Pons (tissue), 1 donor: ENCODE results near the gene CATSPER3.

Experiments used
- DNase-seq: peaks from one replicate; pipeline ENCODE4 v3.0.0-alpha.2; 2016; ENCODE audit warnings: low spot score

CATSPER3 gene

DNA sequence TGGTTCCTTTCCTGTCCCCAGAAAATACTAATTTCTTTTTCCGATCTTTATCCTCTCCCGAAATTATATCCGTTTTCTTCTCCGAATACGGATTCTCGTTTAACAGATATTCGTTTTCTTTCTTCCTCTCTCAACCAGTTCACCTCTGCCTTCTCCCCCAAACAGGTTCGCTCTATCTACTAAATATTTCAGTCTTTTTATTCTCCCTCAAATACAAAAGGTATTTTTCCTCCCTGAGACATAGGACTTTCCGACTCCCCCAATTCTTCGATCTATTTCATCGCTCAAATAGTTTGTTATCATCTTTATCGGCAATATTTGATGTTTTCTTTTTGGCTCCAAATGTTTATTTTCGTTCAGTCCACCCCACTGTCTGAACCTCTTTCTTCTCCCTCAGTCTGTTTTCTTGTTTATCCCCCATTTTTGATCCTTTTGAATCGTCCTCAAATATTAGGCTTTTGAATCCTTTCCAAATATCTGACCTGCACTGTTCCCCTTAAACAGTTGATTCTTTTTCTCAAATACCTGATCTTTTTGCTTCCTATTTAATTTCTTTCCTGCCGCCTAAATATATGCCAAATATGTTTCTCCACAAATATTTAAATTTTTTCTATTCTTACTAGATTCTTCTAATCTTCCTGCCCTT is 61.9 kb downstream of the CATSPER3 start:
- DNase-seq = no peak

DNA sequence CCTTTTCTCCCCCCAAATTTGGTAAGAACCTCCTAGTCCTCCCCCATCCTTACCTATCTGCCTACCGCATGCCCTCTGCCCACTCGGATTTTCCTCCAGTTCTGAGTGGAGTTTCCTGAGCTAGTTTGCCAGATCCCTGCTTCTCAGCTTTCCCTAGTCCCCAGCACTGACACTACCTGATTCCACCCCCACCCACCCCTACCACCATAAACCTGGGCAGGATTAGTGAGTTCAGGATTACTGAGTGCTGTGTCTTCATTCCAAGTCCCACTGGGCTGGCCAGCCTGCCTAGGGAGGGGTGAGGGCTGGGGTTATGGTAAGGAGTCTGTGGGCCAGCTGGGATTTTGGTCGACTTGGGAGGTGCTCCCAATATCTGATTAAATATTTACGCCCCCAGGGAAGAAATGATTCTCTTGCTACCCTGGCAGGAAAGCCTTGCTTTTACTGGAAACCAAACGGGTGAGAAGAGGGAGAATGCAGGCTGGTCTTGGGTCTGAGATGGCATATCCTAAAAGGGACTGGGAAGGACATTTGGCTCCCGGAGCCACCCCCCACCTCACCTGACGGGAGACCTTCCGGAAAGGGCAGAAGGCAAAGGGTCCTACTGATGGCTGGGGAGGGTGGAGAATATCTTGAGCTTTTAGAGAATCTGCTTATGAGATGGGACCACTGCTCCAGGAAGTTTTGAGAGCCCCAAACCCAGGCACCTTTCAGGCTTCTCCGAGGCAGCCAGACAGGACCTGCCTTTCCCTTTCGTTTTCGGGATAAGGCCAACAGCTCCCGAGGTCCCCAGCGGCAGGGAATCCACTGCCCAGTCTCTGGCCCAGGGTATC is 62.6 kb downstream of the CATSPER3 start:
- no peak for DNase-seq

DNA sequence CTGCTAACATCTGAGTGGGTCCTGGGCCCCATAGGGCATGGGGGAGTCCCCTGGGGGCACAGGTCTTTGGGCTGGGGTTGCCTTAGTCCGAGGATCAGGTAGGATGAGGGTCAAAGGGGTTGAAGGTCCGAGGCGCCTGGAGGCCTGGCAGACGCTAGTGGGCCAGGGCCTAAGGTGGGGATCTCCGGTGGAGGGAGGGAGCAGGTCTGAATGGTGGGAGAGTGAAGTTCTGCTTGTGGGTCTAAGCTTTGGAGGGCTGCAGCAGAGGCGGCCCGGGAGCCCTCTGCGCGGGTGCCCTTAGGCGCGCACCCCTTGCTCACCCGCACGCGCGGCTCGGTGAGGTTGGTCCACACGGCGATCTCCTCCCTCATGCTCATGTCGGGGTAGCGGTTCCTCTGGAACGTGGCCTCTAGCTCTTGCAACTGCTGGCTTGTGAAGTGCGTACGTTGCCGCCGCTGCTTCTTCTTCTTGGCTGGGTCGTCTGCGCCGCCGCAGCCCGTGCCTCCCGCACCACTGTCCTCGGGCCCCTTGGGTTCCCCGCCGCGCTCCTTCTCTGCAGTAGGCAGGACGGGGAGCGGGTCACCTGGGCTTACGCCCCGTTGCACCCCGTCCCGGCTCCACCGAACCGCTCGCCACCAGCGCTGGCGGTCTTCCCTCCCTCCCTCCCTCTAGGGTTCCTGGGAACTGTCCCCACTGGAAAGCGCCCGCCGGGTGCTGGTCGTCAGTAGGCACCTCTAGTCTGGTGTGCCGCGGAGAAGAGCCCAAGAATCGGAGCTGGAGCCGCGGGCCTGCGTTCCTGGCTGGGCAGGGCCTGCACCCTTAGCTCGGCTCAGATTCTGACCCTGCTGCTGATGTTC is 63.5 kb downstream of the CATSPER3 start:
- DNase-seq = no peak

DNA sequence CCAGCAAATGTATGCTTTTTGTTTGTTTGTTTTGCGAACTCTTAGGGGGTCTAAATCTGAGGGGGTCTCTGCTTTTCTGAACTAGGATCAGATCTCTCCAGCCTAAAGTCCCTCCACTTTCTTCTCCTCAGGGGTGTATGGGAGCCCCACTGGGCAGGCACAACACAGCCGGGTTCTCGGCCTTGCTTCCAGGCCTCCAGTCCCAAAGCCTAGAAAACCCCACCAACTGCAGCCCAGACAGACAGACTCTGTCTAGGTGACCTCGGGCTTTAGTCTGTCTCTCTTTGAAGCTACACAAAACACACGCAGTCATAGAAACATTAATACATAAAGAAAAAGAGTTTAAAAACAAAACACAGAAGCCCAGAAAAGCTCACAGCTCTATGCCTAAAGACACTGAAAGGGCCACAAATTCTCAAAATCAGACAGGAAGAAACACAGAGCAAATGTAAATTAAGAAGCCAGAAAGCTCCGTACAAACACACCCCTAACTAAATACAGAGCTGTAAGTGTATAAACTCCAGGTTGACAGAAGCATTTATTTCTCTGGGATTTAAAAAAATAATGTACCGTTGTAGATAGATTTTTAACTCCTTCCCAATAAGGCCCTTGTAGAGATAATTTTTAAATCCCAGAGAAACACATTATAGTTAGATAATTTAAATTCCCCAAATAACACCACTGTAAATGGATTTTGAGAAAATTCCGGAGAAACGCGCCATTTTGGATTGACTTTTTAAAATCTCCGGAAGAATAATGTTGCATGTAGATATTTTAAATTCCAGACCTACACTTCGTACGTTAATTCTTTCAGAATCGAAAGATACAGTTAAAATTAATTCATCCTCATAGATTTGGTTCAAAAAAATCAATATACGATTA is 64.3 kb downstream of the CATSPER3 start:
- DNase-seq = no peak

DNA sequence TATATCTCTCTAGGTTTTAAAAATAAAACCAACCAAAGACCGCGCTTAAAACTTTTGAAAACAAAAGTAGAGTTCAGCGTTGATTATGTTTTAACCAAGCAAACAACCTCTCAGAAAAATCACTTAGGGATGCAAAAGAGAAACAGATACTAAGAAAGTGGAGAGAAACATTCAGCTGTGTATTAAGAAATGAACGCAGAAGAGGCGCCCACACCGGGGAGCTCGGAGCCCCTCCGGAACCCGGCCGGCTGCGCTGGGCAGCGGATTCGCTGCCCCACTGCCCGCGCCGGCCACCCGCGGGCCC is 64.9 kb downstream of the CATSPER3 start:
- no peak for DNase-seq

DNA sequence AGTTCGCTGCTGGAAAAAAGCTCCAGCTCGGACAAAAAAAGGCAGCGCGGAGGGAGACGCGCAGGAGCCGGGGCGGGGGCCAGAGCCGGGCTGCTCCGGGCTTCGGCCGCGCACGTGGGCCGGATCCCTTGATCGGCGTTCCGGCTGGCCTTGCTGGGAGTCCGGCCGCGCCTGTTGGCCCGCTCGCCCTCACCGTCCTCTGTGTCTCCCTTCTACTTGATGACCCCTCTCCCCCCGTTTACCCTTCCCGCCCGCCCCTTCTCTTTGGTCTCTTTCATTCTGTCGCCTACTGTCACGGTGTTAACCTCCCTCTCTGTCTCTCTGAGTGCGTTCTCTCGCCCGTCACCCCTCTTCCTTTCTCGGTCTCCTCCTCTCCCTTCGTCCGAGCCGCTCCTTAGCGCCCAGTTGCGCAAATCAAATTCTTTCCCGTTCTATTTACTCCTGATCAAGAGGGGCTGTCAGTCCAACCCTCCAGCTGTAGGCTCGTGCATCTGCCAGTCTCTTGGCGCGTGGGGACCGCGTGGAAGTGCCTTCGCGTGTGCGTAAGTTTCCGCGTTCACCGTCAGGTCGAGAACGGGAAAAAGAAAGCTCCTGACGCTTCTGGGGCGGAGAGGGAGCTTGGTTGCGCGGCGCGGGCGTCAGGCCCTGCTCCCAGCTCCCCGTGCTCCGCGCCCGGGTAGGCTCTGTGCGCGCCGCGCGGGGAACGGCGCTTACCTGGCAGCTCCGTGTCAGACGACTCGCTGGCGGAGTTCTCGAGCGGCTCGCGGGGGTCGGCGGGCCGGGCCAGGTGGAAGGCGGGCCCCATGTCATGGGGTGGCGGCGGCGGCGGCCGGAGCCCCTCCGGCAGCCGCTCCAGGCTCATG is 65.5 kb downstream of the CATSPER3 start:
- no peak for DNase-seq

DNA sequence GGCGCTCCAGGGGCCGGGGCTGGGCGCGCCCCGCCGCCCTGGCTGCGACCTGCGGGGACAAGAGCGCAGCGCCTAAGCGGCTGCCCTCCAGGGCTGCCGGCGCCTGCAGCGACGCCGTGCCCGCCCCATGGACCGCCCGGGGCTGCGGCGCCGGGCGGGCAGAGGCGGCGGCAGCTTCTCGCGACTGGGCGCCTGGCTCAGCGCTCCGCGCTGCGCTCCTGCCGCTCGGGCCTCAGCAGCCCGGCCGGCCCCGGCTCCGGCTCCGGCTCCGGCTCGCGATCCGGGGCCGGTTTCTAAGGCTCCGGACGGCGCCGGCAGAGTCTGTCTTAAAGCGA is 66.2 kb downstream of the CATSPER3 start, which contains the start of gene PITX1:
Gene PITX1 (minus strand): TSS at position 328 of the 335 bp plus-strand sequence. CDS start 347 bp downstream, outside the sequence.
- no peak for DNase-seq

DNA sequence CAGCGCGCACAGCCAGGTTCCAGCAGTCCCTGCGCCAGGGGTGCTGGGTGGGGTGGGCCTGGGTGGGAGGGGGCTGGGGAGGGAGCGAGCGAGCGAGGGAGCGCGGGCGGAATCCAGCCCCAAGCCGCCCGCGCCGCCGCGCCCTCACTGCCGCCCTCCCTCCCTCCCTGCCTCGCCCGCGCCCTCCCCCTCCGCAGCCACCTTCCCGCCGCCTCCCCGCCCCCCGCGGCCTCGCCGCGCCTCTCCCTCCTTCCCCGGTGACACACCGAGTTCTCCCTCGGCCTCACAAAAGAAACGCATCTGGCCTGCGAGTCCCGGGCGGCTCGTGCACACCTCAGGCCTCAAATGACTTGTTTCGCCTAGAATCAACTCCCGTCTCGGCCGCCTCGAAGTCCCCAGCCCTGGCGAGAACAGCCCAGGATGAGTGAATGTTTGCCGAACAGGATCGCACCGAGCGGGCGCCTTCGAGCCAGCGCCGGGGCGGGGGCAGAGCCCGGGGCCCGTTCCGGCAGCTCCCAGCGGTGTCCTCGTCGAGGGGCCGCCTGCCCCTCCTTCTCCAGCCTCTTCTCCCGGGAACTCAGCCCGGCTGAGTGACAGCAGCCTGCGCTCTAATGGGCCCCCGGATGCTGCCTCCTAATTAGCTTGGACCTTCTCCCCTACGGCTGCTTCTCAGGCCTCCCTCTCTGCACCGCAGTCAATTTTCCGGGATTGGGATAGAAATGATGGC is 66.7 kb downstream of the CATSPER3 start:
- DNase-seq = no peak

DNA sequence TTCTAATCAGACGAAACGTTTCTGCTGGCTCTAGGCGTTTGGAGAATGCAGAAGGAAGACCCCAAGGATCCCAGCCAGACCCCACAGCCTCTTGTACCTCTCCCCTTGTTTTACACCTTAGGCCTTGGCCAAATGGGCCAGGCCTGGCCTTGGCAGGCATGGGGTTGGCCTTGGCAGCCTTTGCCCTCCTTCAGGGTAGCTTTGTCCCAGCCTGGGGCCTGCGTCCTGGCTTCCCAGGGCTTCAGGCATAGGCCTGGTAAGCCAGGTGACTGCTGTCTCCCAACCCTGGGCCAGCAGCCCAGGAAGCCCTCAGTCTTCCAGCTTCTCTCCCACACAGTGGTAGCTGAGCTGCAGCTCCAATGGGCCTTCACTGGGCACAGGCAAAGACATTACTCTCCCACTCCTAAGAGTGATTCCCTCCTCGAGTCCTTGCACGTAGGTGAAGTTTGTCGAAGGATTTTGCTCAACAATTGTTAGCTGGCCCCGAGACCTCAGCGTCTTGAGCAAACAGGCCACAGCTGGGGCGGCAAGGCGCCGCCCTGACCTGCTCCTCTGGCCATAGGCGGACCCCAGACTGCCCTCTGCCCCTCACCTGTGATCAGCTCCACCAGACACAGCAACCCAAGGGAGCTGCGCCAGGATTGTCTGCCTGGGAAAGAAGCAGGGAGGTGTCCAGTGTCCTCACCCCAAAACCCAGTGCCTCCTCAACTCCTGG is 67.4 kb downstream of the CATSPER3 start:
- no peak for DNase-seq

DNA sequence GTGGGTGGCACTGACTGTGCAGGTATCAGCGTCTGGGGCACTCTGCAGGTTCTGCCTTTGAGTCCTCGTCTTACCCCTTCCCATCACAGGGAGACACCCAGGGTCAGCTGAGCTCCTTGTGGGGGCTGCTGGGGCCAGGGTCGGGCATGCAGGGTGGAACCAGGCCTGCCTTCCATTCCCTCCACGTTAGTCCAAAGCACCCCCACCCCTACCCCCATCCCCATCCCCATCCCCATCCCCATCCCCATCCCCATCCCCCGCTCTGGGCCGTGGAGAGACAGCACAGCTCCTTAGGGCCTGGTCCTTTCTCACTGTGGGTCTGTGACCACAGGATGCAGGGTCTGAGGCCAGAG is 67.9 kb downstream of the CATSPER3 start:
- no peak for DNase-seq

DNA sequence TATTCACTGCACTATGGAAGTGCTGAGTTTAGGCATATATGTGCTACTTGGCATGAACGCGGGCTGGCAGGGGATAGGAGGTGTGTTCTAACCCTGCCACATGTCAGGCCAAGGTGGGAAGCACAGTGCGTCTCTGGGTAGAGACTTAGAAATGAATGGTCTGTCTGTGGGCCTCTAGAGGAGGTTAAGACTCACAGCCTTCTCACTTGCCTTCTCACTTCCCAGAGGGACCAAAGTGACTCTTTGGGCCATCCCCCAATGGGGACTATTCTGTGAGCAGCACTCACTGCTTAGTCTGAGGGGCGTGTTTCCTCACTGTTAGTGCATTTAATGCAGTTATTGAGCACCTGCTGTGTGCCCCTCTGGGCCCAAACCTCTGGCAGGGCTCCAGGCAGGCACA is 68.7 kb downstream of the CATSPER3 start:
- no peak for DNase-seq

DNA sequence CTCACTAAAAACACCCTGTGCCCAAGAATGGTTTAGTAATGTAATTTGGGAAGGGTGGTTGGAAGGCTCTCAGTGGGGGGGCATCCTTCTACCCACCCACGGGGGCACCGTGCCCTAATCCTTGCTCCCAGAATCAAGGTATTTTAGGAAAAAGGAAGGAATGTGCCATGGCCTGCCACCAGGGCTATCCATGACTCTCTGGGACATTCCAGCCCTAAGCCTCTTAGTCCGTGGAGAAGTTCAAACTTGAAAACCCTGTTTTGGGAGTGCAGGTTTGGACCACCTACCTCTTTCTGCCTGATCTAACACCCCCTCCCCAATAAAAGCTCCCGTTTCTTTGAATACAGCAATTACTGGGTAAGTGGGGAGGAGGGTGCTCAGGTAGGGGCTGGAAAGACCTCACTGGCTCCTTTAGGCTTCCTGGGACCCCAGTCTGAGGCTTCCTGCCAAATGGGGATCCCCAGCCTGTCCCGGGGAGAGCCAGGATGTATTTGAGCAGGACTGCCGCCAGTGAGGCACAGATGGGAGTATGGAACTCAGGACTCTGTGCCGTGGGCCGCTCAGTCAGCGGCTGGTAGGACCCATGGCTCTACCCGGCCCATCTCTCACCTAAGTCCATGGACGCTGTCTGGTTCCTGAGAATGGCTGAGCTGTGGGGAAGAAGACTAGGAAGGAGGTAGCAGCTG is 70.0 kb downstream of the CATSPER3 start:
- no peak for DNase-seq

DNA sequence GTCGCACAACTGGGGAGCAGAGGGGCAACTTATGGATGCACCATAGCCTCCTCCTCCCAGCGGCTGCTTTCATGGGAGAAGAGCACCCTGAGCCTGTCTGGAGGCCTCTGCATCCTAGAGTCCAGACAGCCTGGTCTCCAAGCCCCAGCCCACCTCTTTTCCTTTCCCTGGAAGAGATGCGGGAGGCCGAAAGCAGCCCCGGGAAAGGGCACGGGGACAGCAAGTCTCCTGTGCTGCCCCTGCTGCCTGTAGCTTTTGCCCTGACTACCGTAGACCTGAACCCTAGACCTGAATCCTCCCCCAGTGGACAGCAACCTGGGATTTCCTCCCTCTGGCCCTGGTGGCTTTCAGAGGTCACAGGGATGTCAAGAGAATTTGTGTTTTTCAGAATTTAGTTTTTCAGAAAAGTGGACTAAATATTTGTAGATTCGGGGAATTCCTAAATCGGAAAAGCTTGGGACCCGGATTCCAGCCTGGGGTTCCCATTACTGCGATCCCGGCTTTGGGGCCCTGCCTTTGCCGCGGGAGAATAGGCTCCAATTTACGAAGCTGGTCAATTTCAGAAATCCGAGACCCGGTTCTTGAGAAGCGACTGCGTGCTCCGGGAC is 70.6 kb downstream of the CATSPER3 start:
- no peak for DNase-seq

DNA sequence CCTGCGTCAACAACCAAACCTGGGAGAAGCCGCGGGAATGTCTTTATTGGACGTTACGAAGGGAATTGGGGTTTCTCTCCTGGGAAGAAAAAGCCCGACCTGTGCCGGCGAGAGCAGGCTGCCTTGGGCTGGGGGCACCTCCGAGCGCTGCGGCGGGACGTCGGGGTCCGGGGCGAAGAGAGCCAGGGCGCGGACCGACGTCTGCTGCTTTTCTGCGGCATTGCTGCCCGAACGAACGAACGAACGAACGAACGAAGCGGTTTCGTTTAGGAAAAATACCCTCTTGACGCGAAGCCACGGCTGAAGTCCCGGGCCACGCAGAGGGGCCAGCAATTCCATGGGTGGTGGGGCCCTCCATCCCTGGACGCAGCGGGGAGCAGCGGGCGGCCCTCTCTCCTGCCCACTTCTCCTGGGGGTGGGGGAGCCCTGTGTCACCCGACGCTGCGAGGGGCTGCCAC is 71.1 kb downstream of the CATSPER3 start:
- no peak for DNase-seq

DNA sequence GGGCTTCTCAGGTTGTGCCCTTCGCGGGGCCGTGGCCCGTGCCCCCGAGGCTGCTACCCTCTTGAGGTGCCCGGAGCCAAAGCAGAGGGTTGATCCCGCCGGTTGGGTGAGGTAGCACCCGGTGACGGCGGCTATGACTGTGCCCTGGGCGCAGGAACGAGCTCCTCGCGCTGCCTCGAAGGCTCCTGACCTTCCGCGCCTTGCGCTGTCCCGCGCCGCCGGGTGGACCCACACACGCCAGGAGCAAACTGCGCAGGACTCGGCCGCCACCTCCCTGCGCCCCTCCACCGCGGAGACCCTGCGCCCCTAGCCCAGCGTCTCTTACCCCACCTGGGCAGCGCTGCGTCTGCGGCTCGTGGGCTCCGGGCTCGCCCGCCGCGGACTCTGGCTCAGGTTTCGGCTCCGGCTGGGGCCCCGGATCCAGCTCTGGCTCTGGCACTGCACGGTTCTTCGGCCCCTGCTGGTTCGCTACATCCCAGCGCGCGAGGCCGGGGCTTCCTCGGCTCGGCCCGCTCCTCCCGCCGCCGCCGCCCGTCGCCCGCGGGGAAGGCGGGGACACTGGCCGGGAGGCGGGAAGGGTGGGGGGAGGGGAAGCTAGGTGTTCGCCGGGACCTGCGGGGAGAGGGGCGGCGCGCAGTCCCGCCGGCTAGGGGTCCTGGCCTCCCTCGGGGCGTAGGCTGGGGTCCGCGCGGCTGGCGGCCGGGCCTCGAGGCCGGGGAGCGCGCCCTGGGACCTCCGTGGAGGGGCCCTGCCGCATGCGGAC is 71.7 kb downstream of the CATSPER3 start:
- DNase-seq = no peak

DNA sequence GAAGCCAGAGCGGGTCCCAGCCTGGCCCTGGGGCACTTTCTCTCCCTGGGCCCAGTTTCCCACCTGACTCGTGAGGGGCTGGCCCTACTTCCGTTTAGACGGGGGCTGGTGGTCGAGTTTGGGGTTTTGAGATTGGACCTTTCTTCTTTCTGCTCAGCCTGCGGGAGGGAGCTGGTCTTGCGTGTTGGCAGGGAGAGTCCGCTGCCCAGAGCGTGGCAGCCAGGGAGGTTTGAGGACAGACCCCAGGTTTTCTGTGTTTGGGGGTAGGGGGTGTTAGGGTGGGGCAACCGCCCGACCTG is 72.3 kb downstream of the CATSPER3 start:
- no peak for DNase-seq

DNA sequence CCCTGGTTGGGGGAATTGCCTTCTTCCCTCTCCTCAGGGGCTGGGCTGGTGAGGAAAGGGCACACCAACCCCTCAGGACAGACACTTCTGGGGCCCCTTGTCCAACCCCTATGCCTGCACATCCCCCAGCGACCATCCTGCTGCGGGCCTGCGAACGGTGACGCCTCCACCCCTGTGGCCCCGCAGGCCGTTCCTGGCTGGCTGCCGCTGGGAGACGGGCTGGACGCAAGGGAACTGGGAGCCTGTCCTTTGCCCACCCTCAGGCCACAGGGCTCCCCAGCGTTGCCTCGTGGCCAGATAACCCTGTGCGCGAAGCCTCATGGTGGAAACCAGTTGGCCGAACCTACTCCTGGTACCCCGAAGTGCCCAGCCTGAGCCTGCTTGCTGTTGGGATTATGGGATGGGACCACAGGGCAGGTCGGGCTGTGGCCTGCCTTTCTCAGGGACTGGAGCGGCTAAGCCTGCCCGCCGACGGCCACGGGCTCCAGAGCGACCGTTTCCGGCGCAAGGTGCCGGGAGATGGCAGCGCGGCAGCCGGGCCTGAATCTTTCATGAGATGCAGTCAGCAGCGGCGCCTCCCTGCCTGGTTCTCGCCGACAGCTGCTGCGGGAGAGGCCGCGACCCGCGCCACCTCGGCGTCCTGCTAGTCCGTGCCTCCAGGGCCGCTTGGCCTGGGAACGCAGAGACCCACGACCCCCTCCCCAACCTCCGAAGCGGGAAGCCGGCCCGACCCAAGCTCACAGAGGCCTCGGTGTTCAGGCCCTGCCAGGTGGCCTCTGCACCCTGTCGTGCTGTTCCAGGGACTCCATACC is 72.8 kb downstream of the CATSPER3 start:
- no peak for DNase-seq
